Endothelial cell of umbilical vein (primary cell): ENCODE measurements around the gene ARRB1. TPM values are rescaled to one million over a fixed set of nuclear protein-coding genes. Genes with fewer than 3 reads are reported as not detected.
A peak's percentile ranks its signal among the peaks of the same experiment; 100 is the strongest.

Source experiments
- BruUV-seq: library from RNA; stranded (reverse); fragments of 400-500 nt; replicated peaks from 2 replicates; lab custom pipeline; 2021; lab: Mats Ljungman, UMichigan
- CTCF ChIA-PET: fragments of 300-600, 350-600 bp; sonication (Branson Sonifier 250); formaldehyde crosslinking; loops from one replicate; lab custom pipeline; 2021; ENCODE audit warnings: antibody characterized with exemption, inconsistent platforms; lab: Charles Lee
- POLR2A ChIA-PET: fragments of 300-600, 350-600 bp; sonication (Branson Sonifier 250); formaldehyde crosslinking; loops from one replicate; lab custom pipeline; 2021; ENCODE audit warnings: antibody characterized with exemption, inconsistent platforms; lab: Charles Lee
- DNase-seq: peaks from one replicate; pipeline ENCODE4 v3.0.0-alpha.2; 2011; ENCODE audit warnings: low read depth, low spot score
- FAIRE-seq: peaks from 2 replicates; lab custom pipeline; 2011; peaks lifted over from hg19 to GRCh38; lab: Jason Lieb, UNC
- H2AFZ ChIP-seq: 2 replicates; pipeline ENCODE4 v1.6.0; 2012; ENCODE audit warnings: low read depth, low read length, control low read depth, inconsistent platforms
- H3K27ac ChIP-seq: 2 replicates; pipeline ENCODE4 v1.5.1; 2011; ENCODE audit warnings: low read depth, mild to moderate bottlenecking, control low read depth, low read length, moderate library complexity; ENCODE audit not compliant: insufficient read depth
- H3K27me3 ChIP-seq, 2 experiments: 2 replicates each; pipeline versions ENCODE4 v1.6.0 to v1.6.1; 2011; ENCODE audit warnings: low read length in 2 of 2, mixed read lengths in 1 of 2; ENCODE audit not compliant: control insufficient read depth in 2 of 2, insufficient read depth in 2 of 2
- H3K36me3 ChIP-seq, 2 experiments: 2 replicates in 1 of 2; 3 replicates in 1 of 2; pipeline ENCODE4 v1.5.1; 2011; ENCODE audit warnings: low read length in 2 of 2, mild to moderate bottlenecking in 1 of 2, moderate library complexity in 1 of 2; ENCODE audit not compliant: control insufficient read depth in 2 of 2, insufficient read depth in 2 of 2; ENCODE audit errors: extremely low read depth in 1 of 2
- H3K4me1 ChIP-seq: 3 replicates; pipeline ENCODE4 v1.5.1; 2011; ENCODE audit warnings: mild to moderate bottlenecking, low read length; ENCODE audit not compliant: control insufficient read depth, insufficient read depth; ENCODE audit errors: extremely low read depth
- H3K4me2 ChIP-seq: 2 replicates; pipeline ENCODE4 v1.6.1; 2011; ENCODE audit warnings: low read length, control low read depth, mixed read lengths; ENCODE audit not compliant: insufficient read depth
- H3K4me3 ChIP-seq, 3 experiments: fragments of 200-600 bp in 1 of 3; sonication (generic), shearing (Covaris generic) in 1 of 3; replicated peaks in 1 of 3; 2 replicates each; pipeline ENCODE4 v1.5.1; 2011 to 2016; ENCODE audit warnings: control low read depth in 3 of 3, low read length in 3 of 3, mild to moderate bottlenecking in 2 of 3, inconsistent platforms in 1 of 3, low read depth in 1 of 3, moderate library complexity in 1 of 3; ENCODE audit not compliant: insufficient read depth in 1 of 3
- H3K79me2 ChIP-seq: 2 replicates; pipeline ENCODE4 v1.6.0; 2012; ENCODE audit warnings: low read length, inconsistent platforms; ENCODE audit not compliant: control insufficient read depth, insufficient read depth
- H3K9ac ChIP-seq: replicated peaks from 2 replicates; pipeline ENCODE3; 2011; ENCODE audit warnings: low read length, control low read depth; ENCODE audit not compliant: insufficient read depth; ENCODE audit errors: extremely low read depth
- H3K9me1 ChIP-seq: replicated peaks from 3 replicates; pipeline ENCODE4 v1.6.0; 2011; ENCODE audit warnings: mild to moderate bottlenecking, low read length; ENCODE audit not compliant: control insufficient read depth, insufficient read depth; ENCODE audit errors: extremely low read depth
- H3K9me3 ChIP-seq: replicated peaks from 2 replicates; pipeline ENCODE4 v1.5.1; 2012; ENCODE audit warnings: low read length, inconsistent platforms; ENCODE audit not compliant: control insufficient read depth, insufficient read depth
- H4K20me1 ChIP-seq: replicated peaks from 2 replicates; pipeline ENCODE3; 2011; ENCODE audit warnings: mild to moderate bottlenecking, low read length; ENCODE audit not compliant: control insufficient read depth, insufficient read depth; ENCODE audit errors: extremely low read depth
- EZH2 ChIP-seq: IDR thresholded peaks from 2 replicates; pipeline ENCODE4 v1.6.1; 2012; ENCODE audit warnings: borderline replicate concordance, low read depth, mild to moderate bottlenecking, moderate library complexity, low read length, inconsistent platforms; ENCODE audit not compliant: severe bottlenecking
- FOS ChIP-seq: IDR thresholded peaks from 2 replicates; pipeline ENCODE4 v1.6.1; 2011; ENCODE audit warnings: mild to moderate bottlenecking, low read length, moderate library complexity, borderline replicate concordance; ENCODE audit not compliant: insufficient read depth
- JUN ChIP-seq: IDR thresholded peaks from 2 replicates; pipeline ENCODE4 v1.6.1; 2011; ENCODE audit warnings: borderline replicate concordance, low read depth; ENCODE audit not compliant: insufficient read length, insufficient read depth
- POLR2AphosphoS5 ChIP-seq: IDR thresholded peaks from 2 replicates; pipeline ENCODE4 v1.6.1; 2012; ENCODE audit warnings: low read depth, mild to moderate bottlenecking, control low read depth, low read length, moderate library complexity; ENCODE audit not compliant: insufficient read depth
- dilution Hi-C: fragments of 300-500 bp; cut with MboI; formaldehyde crosslinking; loops from one replicate; pipeline ENCODE4 v1.15.0; 2019; ENCODE audit warnings: low sequenced_read_pairs; ENCODE audit not compliant: extremely low pct_ligation_motif_present
- intact Hi-C: fragments of 100-400 bp; cut with micrococcal nuclease; formaldehyde crosslinking; loops from one replicate; pipeline ENCODE4 v1.10.0; 2022
- polyA plus RNA-seq, 4 experiments: library from polyadenylated mRNA; depleted of rRNA in 3 of 4; stranded (reverse) in 3 of 4; unstranded in 1 of 4; fragments of >200 nt; gene quantifications; 2 replicates each; pipeline versions ENCODE4 v1.2.1 to v1.2.3, GENCODE V29; 2011 to 2012; ENCODE audit warnings: missing spikeins in 1 of 4
- total RNA-seq: library from RNA; stranded (reverse); gene quantifications from 2 replicates; pipeline ENCODE4 v1.2.3, GENCODE V29; 2021
- TF ChIP-seq, protein P1 (sequence below), 2 donors: IDR thresholded peaks; 1 replicate in 1 of 2; 2 replicates in 1 of 2; pipeline ENCODE4 v1.5.1; 2011; ENCODE audit warnings: low read length in 2 of 2, mild to moderate bottlenecking in 2 of 2, moderate library complexity in 2 of 2, control low read depth in 1 of 2, inconsistent platforms in 1 of 2, low read depth in 1 of 2; ENCODE audit not compliant: insufficient read depth in 1 of 2; ENCODE audit errors: extremely low read depth in 1 of 2

ARRB1 gene
- total and polyA plus RNA-seq, 2 donors (not counting 3 experiments of a cell fraction or from before 2014, with no cell fraction given): 63.9 to 92.6 TPM

DNA sequence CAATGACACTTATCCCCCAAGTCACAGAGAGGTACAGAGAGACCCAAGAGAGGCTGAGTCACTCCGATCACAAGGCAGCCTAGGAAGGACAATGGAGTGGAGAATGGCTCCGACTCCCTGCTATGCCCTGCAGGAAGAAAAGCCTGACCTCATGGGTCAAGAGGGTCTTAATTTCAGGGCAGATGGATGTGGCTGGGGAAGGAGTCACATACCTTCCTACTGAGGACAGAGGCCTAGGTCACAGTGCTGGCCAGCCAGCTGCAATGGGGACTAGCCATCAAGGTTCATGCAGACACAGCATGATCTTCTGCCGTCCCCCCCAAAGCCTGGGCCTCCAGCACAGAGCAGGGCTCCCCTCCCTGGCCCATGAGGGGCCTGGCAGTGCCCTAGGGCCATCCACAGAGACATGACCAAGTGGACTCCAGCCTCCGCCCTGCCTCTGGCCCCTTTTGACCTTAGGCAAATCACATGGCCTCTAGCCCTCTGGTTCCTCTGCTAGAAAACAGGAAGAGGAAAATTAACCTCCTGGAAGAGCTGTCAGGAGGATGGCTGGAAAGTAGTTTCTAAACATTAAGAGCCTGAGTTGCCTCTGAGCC, 1.8 kb downstream of the ARRB1 start:
- H2AFZ ChIP-seq: no peak overlapping the region
- peak; percentile 26 for TF ChIP-seq POLR2AphosphoS5
- TF ChIP-seq EZH2: no peak
- TF ChIP-seq, protein P1, sequence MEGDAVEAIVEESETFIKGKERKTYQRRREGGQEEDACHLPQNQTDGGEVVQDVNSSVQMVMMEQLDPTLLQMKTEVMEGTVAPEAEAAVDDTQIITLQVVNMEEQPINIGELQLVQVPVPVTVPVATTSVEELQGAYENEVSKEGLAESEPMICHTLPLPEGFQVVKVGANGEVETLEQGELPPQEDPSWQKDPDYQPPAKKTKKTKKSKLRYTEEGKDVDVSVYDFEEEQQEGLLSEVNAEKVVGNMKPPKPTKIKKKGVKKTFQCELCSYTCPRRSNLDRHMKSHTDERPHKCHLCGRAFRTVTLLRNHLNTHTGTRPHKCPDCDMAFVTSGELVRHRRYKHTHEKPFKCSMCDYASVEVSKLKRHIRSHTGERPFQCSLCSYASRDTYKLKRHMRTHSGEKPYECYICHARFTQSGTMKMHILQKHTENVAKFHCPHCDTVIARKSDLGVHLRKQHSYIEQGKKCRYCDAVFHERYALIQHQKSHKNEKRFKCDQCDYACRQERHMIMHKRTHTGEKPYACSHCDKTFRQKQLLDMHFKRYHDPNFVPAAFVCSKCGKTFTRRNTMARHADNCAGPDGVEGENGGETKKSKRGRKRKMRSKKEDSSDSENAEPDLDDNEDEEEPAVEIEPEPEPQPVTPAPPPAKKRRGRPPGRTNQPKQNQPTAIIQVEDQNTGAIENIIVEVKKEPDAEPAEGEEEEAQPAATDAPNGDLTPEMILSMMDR (IDR thresholded peaks at IDR 0.05; ENCODE audit: extremely low read depth in 1 of 2, insufficient read depth in 1 of 2, low read depth in 1 of 2, low read length in 2 of 2): no peak
- TF ChIP-seq JUN: peak; percentile 36
- TF ChIP-seq FOS: peak; percentile 38
- H3K27me3 ChIP-seq: no peaks in the 10 kb centered on the region
- FAIRE-seq (peak; percentile 92), DNase-seq (peak; percentile 59)
- peak overlapping the region in 2 of 3 experiments; percentile 8 to 85 for H3K4me3 ChIP-seq
- peak overlapping the region; percentile 80 for H3K27ac ChIP-seq
- peak overlapping the region; percentile 19 for H3K9ac ChIP-seq
- H3K4me1 ChIP-seq: peaks cover 45% of the 10 kb centered on the region
- peak overlapping the region; percentile 55 for H3K4me2 ChIP-seq
- no peaks in the 10 kb centered on the region for H3K9me3 ChIP-seq
- dilution Hi-C loops: no loop called here
- BruUV-seq: no TSS peak
- peaks cover 29% of the 10 kb centered on the region for H3K79me2 ChIP-seq
- no peaks in the 10 kb centered on the region for H4K20me1 ChIP-seq
- H3K9me1 ChIP-seq: no peaks in the 10 kb centered on the region
- intact Hi-C loops: loop anchor here (1.0 kb wide), 1 partner anchor 69 kb away; no protein-coding TSS in a partner anchor
- ChIA-PET POLR2A (no interaction called here), CTCF (interaction anchor here (0.8 to 5.5 kb wide), 9 partner anchors 10 to 70 kb away, joined by 3 to 28 read pairs (median 4); no protein-coding TSS in a partner anchor)
- H3K36me3 ChIP-seq: peaks cover 0 to 4% of the 10 kb centered on the region in 2 experiments
